HUES48 (cell line): Measurements from ENCODE around the gene MAST3.

Experiments
- H3K27ac ChIP-seq: one replicate; pipeline ENCODE4 v1.7.0; 2013; ENCODE audit warnings: low read depth, low read length, inconsistent platforms
- H3K27me3 ChIP-seq: 2 replicates; pipeline ENCODE4 v1.6.1; 2013; ENCODE audit warnings: mild to moderate bottlenecking, low read length; ENCODE audit not compliant: control insufficient read depth, insufficient read depth
- H3K36me3 ChIP-seq: 2 replicates; pipeline ENCODE4 v1.6.1; 2013; ENCODE audit warnings: low read length; ENCODE audit not compliant: control insufficient read depth, insufficient read depth
- H3K4me1 ChIP-seq: 2 replicates; pipeline ENCODE4 v1.6.1; 2013; ENCODE audit warnings: mild to moderate bottlenecking, low read length; ENCODE audit not compliant: control insufficient read depth, insufficient read depth
- H3K4me3 ChIP-seq: 2 replicates; pipeline ENCODE4 v1.5.1; 2013; ENCODE audit warnings: mild to moderate bottlenecking, low read depth, low read length
- H3K9ac ChIP-seq: 2 replicates; pipeline ENCODE4 v1.6.1; 2013; ENCODE audit warnings: mild to moderate bottlenecking, low read depth, low read length, moderate library complexity
- H3K9me3 ChIP-seq: 2 replicates; pipeline ENCODE4 v1.6.1; 2013; ENCODE audit warnings: low read length; ENCODE audit not compliant: control insufficient read depth, insufficient read depth

The MAST3 gene

GRCh38 chr19:18122860-18123795 is 25.6 kb downstream of the MAST3 start:
- Histone ChIP-seq H3K36me3 (peaks cover 26% of the 10 kb centered on the region), H3K9me3 (no peaks in the 10 kb centered on the region), H3K27me3 (no peaks in the 10 kb centered on the region), H3K4me1 (peaks cover 4% of the 10 kb centered on the region; the same call in 1 of the 2 replicates), H3K27ac (no peak overlapping the region), H3K4me3 (no peak overlapping the region), H3K9ac (no peak overlapping the region)

- no peaks in the 10 kb centered on the region for H3K9me3 ChIP-seq
- peaks cover 33% of the 10 kb centered on the region for H3K36me3 ChIP-seq
- no peak overlapping the region for H3K4me3 ChIP-seq
- no peaks in the 10 kb centered on the region for H3K27me3 ChIP-seq
- H3K4me1 ChIP-seq, result peaks cover 4% of the 10 kb centered on the region; the same call in 1 of the 2 replicates
- H3K9ac ChIP-seq, result no peak overlapping the region
- H3K27ac ChIP-seq, result no peak overlapping the region
Observed at GRCh38 chr19:18123819-18124218, 26.2 kb downstream of the MAST3 start.

GRCh38 chr19:18126097-18126496 is 28.5 kb downstream of the MAST3 start:
- Histone ChIP-seq H3K36me3 (peaks cover 48% of the 10 kb centered on the region), H3K4me1 (no peaks in the 10 kb centered on the region), H3K4me3 (no peak overlapping the region), H3K27me3 (no peaks in the 10 kb centered on the region), H3K9ac (no peak overlapping the region), H3K27ac (no peak overlapping the region), H3K9me3 (no peaks in the 10 kb centered on the region)

- Histone ChIP-seq H3K4me1 (no peaks in the 10 kb centered on the region), H3K36me3 (peaks cover 50% of the 10 kb centered on the region), H3K9ac (no peak overlapping the region), H3K27me3 (no peaks in the 10 kb centered on the region), H3K9me3 (no peaks in the 10 kb centered on the region), H3K27ac (no peak overlapping the region), H3K4me3 (no peak overlapping the region)
Observed at GRCh38 chr19:18128044-18128443, 30.5 kb downstream of the MAST3 start.

- Histone ChIP-seq H3K4me3 (no peak overlapping the region), H3K9ac (no peak overlapping the region), H3K9me3 (no peaks in the 10 kb centered on the region), H3K4me1 (no peaks in the 10 kb centered on the region), H3K27me3 (no peaks in the 10 kb centered on the region), H3K27ac (no peak overlapping the region), H3K36me3 (peaks cover 51% of the 10 kb centered on the region)
Observed at GRCh38 chr19:18128805-18129204, 31.2 kb downstream of the MAST3 start.

- Histone ChIP-seq H3K9me3 (no peaks in the 10 kb centered on the region), H3K27me3 (no peaks in the 10 kb centered on the region), H3K36me3 (peaks cover 57% of the 10 kb centered on the region), H3K27ac (no peak overlapping the region), H3K4me3 (no peak overlapping the region), H3K9ac (no peak overlapping the region), H3K4me1 (no peaks in the 10 kb centered on the region)
Observed at GRCh38 chr19:18130523-18131242, 33.1 kb downstream of the MAST3 start.

- no peaks in the 10 kb centered on the region for H3K9me3 ChIP-seq
- H3K4me3 ChIP-seq, result no peak overlapping the region
- H3K9ac ChIP-seq, result no peak overlapping the region
- H3K36me3 ChIP-seq, result peaks cover 60% of the 10 kb centered on the region
- no peaks in the 10 kb centered on the region for H3K4me1 ChIP-seq
- H3K27me3 ChIP-seq, result no peaks in the 10 kb centered on the region
- no peak overlapping the region for H3K27ac ChIP-seq
Observed at GRCh38 chr19:18131841-18132596, 34.4 kb downstream of the MAST3 start.

GRCh38 chr19:18135712-18136584 is 38.4 kb downstream of the MAST3 start:
- Histone ChIP-seq H3K27ac (no peak overlapping the region), H3K4me1 (no peaks in the 10 kb centered on the region), H3K9ac (no peak overlapping the region), H3K9me3 (no peaks in the 10 kb centered on the region), H3K27me3 (no peaks in the 10 kb centered on the region), H3K4me3 (no peak overlapping the region), H3K36me3 (peaks cover 51% of the 10 kb centered on the region)

- Histone ChIP-seq H3K4me3 (no peak overlapping the region), H3K4me1 (no peaks in the 10 kb centered on the region), H3K36me3 (peaks cover 54% of the 10 kb centered on the region), H3K27ac (no peak overlapping the region), H3K9ac (no peak overlapping the region), H3K9me3 (no peaks in the 10 kb centered on the region), H3K27me3 (no peaks in the 10 kb centered on the region)
Observed at GRCh38 chr19:18137242-18137641, 39.7 kb downstream of the MAST3 start.

- Histone ChIP-seq H3K4me3 (no peak overlapping the region), H3K4me1 (no peaks in the 10 kb centered on the region), H3K9ac (no peak overlapping the region), H3K9me3 (no peaks in the 10 kb centered on the region), H3K36me3 (peaks cover 50% of the 10 kb centered on the region), H3K27ac (no peak overlapping the region), H3K27me3 (no peaks in the 10 kb centered on the region)
Observed at GRCh38 chr19:18137657-18138339, 40.2 kb downstream of the MAST3 start.
